ENCODE results near the gene DHCR7.

GRCh38 chr11:71442880-71443279, 5.3 kb downstream of the DHCR7 start:
- no peak for TF ChIP-seq MAFK (IDR thresholded peaks at IDR 0.05; ENCODE audit: partially characterized antibody)
- no peak for TF ChIP-seq EP300 (IDR thresholded peaks at IDR 0.05)
- no peak for TF ChIP-seq BHLHE40 (IDR thresholded peaks at IDR 0.05; ENCODE audit: low read depth, low read length)
- TF ChIP-seq, protein P1, sequence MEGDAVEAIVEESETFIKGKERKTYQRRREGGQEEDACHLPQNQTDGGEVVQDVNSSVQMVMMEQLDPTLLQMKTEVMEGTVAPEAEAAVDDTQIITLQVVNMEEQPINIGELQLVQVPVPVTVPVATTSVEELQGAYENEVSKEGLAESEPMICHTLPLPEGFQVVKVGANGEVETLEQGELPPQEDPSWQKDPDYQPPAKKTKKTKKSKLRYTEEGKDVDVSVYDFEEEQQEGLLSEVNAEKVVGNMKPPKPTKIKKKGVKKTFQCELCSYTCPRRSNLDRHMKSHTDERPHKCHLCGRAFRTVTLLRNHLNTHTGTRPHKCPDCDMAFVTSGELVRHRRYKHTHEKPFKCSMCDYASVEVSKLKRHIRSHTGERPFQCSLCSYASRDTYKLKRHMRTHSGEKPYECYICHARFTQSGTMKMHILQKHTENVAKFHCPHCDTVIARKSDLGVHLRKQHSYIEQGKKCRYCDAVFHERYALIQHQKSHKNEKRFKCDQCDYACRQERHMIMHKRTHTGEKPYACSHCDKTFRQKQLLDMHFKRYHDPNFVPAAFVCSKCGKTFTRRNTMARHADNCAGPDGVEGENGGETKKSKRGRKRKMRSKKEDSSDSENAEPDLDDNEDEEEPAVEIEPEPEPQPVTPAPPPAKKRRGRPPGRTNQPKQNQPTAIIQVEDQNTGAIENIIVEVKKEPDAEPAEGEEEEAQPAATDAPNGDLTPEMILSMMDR (IDR thresholded peaks at IDR 0.05) = no peak
- TF ChIP-seq MYC (IDR thresholded peaks at IDR 0.05; ENCODE audit: borderline replicate concordance, low read length) = no peak
- TF ChIP-seq JUNB (IDR thresholded peaks at IDR 0.05) = no peak
- TF ChIP-seq ZSCAN20 (CRISPR knock-in tag; IDR thresholded peaks at IDR 0.05) = no peak
- TF ChIP-seq KDM5A (IDR thresholded peaks at IDR 0.05) = no peak
- no peak for TF ChIP-seq RAD21 (conservative IDR thresholded peaks at IDR 0.05 in 1 of 2, IDR thresholded peaks at IDR 0.05 in 1 of 2)
- no peak for TF ChIP-seq SMC3 (IDR thresholded peaks at IDR 0.05)
- no peak for TF ChIP-seq POLR2A (IDR thresholded peaks at IDR 0.05; ENCODE audit: low read length)
